Measurements from ENCODE around the gene PEX3.
"Not testable (repeated sequence)": the region's sequence is repeated elsewhere in the genome, so short reads cannot be mapped to it uniquely, and the experiment has no call there.

The PEX3 gene

DNA sequence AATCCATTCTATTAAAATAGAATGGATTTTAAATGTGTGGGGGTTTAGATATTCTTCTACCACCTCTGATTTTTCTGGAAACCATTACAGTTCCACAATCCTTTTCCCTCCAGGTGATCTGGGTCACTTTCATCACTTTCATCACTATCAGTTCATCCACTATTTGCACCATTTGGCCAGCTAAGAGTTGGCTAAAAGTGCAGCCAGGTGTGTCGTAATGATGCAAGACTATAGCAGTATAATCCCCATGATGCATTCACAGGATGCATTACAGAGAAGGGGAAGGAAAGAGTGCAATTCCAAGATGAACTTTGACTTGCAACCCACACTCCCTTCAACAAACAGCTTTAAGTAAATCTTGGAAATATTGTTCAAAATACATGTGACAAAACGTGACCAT, 56.0 kb downstream of the PEX3 start:
- no peak for DNase-seq (ENCODE audit: low spot score)

DNA sequence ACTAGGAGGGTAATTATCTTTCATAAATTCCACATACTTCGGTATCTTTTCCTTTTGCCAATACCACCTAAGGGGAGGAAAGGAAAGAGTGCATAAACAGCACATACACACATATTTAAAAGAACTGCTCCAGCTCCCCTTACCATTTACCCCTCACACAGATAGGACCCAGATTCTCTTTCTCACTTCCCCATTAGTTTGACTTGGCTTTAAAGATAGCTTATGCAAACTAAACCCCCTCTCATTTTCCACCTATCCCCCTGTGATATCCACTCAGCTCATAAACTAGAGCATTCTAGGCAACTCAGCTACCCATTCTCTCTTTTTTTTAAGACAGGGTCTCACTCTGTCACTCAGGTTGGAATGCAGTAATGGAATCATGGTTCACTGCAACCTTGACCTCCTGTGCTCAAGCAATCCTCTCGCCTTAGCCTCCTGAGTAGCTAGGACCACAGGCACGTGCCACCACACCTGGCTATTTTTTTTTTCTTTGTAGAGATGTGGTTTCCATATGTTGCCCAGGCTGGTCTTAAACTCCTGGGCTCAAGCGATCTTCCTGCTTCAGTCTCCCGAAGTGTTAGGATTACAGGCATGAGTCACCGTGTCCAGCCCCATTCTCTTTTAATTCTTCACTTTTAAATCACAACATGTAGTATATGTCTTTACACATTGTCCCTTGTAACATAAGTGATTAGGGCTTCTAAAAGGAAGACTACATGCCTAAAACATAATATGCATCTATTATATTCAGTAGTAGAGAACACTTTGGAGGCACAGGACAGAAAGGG, 56.9 kb downstream of the PEX3 start:
- no peak for DNase-seq (ENCODE audit: low spot score)

DNA sequence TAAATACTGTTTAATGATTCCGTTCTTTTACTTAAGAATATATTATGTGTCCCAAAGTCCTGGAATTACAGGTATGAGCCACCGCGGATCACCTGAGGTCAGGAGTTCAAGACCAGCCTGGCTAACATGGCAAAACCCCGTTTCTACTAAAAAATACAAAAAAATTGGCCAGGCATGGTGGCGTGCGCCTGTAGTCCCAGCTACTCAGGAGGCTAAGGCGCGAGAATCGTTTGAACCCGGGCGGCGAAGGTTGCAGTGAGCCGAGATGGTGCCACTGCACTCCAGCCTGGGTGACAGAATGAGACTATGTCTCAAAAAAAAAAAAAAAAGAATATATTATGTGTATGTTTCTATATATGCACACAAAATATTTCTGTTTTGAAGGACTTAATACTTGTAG, 59.7 kb downstream of the PEX3 start:
- not testable (repeated sequence) for DNase-seq (ENCODE audit: low spot score)

DNA sequence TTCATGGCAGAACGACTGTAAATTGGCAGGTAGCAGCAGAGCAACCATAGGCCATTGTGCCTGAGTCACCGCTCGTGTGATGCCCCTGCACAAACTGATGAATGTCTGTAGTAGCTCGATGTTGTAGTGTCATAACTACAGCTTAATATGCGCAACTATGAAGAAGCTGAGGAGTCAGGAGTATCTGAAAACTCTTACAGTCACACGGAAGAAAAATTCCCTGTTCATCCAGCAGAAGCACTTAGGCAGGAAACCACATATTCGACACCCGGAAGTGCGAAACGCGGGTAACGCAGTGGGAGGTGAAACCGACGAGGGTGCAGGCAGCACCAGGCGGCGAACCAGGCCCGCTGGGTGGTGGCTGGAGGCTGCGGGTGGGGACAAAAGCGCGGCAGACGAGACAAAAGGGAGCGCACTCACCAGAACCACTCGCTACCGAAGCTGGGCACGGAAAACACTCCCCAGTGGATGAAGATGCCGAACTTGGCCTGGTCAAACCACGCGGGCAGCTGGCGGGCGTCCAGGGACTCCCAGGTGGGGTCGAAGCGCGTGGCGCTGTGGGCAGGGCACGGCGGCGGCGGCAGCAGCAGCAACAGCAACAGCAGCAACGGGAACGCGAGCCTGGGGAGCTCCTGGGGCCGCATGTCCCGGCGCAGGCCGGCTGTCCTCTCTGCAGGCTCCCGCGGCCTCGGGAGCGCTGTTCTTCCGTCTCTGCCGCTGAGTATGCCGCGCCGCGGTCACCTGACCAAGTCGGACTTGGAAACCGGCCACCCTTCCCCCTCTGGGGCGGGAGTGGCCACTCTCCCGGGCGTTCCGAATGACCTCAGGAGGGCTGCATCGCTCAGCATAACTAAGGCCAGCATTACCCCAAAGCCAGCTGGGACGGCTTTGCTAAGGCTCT, 60.6 kb downstream of the PEX3 start, which contains the start of gene FUCA2:
Gene FUCA2, minus strand, starts transcription at position 730 of the 901 bp plus-strand sequence. Its CDS starts 86 bp downstream, at position 644.
- peak; percentile 66 for DNase-seq (ENCODE audit: low spot score)

DNA sequence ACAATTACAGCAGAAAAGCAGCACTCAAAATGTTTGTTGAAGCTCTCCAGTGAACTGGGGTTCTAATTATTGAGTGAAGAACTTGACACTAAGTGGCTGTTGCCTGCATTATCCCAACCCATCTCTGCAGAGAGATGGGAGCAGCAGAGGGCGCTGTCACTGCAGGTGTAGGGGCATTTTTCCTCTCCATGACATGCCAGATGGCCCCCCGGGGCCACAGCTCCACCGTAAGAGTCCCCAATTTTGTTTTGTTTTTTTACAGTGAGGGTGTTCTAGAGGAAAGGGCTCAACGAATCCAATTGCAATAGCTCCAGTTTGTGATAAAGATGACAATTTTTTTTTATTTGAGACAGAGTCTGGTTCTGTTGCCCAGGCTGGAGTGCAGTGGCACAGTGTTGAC, 62.8 kb downstream of the PEX3 start:
- DNase-seq (ENCODE audit: low spot score), result peak; percentile 46

DNA sequence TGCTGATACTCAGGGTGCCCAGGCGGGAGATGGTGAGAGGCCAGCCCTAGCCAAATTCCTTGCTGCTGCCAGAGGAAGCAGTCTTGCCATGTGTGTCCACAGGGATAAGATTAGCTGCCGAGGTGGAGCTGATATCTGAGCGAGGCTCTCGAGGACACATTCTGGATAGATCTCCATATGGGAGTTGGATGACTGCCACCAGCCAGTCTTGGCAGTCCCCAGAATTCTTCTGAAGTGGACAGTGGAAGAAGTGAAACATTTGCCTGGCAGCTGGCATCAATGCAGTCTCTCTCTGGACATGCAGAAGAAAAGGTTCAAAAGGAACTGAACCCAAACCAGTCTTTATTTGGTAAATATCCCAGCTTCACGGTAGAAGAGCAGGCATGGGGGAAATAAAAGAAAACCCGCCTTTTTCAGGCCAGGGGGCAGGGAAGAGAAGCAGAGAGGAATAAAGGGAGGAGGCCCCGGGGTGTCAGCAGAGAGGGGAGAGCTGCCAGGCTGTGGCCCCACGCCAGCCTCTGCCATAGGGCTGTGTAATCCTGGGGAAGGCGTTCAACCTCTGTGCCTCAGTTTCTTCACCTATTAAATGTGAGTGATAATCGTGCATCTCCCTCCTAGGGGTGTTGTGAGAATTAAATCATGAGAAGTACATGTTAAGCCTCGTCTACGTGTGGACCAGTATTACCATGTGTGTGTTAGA, 64.6 kb downstream of the PEX3 start:
- no peak for DNase-seq (ENCODE audit: low spot score)

DNA sequence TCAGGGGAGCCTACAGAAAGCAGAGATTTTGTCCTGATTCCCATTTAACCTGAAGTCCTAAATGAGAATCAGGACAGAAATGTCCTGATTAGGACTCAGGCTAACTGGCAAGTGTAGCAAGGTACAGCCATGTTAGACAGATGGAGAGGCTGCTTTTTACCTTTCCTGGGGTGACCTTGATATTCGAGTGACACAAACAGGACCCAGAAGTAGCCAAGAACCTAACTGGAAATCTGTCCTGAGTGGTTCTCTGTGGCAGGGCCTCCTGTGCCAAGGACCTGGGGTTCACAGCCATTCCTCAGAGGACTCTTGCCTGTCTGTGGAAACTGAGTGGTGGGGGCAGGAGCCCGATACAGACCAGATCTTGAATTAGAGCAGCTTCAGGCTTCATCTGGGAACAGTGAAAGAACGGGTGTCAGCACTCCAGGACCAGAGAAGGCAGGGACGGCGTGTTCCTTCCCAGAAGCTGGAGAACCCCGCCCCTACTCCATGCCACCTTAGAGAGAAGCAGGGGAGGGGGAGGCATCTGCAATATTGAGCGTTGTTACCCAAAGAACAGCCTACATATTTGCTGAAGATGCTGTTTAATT, 65.3 kb downstream of the PEX3 start:
- no peak for DNase-seq (ENCODE audit: low spot score)

DNA sequence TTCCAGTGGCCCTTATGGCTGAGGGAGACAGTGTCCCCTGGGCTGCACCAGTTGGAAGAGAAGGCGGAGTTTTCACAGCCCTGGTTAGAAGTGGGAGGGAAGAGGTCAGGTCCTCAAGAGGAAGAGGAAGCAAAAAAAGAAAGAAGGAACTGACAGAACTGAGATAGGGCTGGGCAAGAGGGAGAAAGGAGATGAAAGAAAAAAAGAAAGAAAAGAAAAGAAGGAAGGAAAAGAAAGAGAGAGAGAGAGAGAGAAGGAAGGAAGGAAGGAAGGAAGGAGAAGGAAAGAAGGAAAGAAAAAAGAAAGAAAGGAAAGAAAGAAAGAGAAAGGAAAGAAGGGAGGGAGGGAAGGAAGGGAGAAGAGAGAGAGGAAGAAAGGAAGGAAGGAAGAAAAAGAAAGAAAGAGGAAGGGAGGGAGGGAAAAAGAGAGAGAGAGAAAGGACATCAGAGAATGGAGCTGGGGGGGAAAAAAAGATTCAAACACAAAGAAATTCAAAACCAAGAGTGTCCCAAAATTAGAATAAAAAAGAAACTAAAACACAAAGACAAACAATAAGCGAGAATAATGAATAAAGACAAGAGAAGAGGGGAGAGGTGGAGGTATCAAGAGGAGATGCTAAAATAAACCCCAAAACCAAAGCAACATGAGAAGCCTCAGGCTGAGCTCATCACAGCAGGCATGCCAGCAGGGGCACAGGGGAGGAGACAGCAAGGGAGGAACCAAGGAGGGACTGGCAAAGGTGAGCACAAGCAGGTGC, 66.3 kb downstream of the PEX3 start:
- no peak for DNase-seq (ENCODE audit: low spot score)

DNA sequence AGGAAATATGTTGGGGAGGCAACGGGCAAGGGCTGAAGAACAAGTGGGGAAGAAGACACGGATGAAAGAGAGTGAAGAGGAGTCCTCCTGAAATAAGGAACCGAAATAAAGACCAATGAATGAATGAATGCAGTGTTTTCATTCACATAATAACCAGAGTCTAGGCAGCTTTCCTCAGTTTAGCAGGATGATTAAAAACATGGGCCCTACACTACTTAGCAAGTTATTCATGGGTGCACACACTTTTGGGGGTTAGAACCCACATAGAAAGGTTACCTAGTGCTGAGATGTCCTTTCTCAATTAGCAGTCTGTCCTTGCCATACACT, 66.8 kb downstream of the PEX3 start:
- no peak for DNase-seq (ENCODE audit: low spot score)

DNA sequence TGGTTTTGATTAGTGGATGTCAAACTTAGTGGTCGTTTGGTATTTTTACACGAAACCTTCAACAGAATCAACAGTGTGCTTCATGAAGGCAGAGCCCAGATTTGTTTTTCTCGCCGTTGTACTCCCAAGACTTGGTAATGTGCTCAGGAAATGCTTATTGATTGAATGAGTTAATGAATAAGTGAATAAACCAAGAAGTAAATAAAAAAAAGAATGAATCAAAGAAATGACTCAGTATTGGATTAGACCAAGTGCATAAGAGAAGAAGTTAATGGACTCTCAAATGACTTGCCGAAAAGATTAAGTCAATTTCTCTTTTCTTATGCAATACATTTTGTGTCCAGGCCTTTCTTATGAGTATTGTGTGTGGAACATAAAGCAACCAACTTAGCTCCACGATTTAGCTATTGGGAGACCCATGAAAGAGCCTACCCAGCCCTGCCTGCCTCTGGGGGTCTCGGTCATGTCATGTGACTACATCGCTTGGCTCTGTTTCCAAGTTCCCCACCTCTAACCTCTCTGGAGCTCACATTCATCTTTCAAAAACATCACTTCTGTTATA, 71.5 kb downstream of the PEX3 start:
- no peak for DNase-seq (ENCODE audit: low spot score)

DNA sequence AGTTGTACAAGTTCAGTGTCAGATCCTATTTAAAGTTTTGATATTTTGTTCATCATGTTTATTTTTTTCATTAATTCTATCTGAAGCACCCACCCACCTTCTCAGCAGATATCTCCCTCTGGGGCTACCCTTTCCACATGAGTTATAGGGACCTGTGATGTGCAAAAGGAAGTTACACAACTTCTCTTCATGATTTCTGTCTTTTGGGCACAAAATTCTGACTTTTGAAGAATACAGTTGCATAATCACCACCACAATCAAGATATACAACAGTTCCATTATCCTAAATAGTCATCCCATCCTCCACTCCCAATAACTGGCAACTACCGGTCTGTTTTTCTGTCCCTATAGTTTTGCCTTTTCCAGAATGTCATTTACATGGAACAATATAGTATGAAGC, 74.8 kb downstream of the PEX3 start:
- no peak for DNase-seq (ENCODE audit: low spot score)

DNA sequence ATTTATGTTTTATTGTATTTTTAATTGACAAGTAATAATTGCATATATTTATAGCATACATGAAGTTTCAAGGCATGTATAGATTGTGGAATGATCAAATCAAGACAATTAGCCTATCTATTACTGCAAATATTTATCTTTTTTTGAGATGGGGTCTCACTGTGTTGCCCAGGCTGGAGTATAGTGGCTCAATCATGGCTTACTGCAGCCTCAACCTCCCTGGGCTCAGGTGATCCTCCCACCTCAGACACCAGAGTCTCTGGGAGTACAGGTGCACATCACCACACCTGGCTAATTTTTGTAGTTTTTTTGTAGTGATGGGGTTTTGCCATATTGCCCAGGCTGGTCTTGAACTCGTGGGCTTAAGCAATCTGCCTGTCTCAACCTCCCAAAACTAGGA, 77.1 kb downstream of the PEX3 start:
- DNase-seq (ENCODE audit: low spot score), result no peak

DNA sequence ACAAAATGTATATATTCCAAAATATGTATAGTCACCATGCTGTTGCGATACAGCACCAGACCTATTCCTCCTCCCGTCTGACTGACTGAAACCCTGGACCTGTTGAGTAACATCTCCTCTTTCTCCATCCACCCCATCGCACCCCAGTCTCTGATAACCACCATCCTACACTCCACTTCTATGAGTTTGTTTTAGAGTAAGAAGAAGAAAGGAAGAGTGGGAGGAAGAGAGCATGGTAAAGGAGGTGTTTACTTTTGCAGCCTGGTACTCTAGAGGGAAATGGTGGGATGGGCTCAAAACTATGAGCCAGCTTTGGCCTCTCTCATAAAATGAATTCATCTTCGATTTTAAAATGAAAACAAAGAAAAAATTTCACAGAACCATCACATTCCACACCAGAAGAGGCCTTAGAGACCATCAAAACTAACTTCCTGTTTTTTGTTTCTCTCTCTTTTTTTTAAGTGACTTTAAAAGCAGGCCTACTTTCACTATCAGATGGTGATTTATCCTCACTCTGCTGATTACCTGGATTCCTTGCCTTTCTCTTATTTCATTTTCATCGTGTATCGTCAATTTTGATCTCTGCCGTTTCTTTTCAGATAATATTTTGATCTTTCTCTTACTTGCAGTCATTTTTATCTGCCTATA, 77.7 kb downstream of the PEX3 start:
- no peak for DNase-seq (ENCODE audit: low spot score)

DNA sequence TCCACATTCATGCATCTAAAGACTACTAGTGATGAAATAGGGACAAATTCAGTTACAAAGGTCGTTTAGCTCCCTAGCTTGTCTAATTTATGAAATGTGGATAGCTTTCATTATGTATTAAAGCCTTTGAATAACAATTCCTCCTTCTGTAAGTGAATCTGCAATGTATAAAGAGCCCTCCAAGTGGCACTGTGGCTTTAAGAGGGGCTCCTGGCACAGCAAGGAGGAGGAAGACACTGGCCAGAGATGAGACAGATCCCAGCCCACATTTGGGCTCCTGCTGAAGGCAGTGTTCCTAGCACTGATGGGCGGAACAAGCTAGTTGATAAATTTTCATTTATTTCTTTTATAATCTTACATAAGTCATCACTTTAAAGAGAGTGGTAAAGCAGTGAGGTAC, 78.5 kb downstream of the PEX3 start:
- DNase-seq (ENCODE audit: low spot score), result no peak

DNA sequence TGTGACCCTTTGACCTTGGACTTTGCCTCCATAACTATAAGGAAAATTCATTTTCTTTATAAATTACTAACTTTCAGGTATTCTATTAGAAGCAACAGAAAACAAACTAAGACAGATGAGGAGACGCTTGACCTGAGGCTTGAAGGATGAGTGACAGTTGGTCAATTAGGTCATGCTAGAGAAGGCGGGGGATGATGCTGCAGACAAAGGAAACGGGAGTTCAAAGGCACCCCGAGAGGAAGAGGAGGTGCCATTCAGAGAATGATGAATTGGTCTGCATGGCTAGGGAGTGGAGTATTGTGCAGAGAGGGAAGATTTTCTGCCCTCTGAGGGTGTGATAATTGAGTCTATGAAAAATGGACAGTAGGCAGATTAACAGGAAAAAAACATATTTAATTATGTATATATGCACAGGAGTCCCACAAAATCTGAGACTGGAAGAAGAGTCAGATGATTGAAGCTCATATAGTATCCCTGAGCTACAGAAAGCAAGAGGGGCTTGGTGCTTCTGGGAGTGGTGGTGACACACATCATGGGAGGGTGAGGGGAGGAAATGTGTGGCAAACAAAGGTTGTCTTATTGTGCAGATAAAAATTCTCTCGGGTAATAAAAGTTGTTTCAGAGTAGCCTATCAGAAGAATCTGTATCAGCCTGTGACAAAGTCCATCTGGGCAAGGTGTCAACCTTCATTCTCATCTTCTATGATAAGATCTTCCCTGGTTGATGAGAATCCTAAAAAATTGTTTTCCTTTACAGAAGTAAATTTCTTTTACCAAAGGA, 81.3 kb downstream of the PEX3 start:
- no peak for DNase-seq (ENCODE audit: low spot score)

DNA sequence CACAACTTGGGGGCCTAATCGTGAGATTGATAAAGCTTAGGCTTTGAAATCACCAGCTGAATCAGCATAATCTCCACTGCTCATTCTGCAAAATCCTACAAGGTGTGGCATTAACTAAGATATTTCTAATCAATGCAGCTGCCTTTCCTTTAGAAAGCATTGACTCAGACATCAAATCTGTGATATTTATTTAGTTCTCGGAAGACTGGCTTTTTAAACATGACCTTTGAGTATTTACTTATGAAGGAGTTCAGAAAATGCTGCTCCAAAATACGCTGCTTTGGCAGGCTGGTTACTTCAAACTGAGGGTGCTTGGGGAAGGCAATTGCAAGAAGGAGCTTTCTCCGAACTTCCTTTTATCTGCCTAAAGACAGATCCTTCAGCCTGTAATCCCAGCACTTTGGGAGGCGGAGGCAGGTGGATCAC, 84.6 kb downstream of the PEX3 start:
- DNase-seq (ENCODE audit: low spot score), result no peak

DNA sequence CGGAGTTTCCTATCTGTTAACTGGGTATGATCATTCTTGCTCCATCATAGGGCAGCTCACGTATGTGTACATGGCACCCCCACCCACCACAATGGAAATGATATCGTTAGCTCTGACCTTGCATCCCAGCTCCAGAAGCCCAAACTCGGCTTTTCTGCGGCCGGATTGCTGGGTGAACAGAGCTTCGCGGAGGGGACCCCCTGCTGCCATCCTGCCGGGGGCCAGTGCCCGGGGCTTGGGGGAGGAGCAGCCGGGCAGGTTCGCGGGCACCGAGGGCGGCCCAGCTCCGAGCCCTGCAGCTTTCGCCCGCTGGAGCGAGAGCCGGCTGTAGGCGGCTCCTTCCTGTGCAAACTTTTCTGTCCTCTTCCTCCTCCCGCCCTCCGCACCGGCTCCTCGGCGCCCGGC, 85.9 kb downstream of the PEX3 start:
- peak; percentile 27 for DNase-seq (ENCODE audit: low spot score)

DNA sequence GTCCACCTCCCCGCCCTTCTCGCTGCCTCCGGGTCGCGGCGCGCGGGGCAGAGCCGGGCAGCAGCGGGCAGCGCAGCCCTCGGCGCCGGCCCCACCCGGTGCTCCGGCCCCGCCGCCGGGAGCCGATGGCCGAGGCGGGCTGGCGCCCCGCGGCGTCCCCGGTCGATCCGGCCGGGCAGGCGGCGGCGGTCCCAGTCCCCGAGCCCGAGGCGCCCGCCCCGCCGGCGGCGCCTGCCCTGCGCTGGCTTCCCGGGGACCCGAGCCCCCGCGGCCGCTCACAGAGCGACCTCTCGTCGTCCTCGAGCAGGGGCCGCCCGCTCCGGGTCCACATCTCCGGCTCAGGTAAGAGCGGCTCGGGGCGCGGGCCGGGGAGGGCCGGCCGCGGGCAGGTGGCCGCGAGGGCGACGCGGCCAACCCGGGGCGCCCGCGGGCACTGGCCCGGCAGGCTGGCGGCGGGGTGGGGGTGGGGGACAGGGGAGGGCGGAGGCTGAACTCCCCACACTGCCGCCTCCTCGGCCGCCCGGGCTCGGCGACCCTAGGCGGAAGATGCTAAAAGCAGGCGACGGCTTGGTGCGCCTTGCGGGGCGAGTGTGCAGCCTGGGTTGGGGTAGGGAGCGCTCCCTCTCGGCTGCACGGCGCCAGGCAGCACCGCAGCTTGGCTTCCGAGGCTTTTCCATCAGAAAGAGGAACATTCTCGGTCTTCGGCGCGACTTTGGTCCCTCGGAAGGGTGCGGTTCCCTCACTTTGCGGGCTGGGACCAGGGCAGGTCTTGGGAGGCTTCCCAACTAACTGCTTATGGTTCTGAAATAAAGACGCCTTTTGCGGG, 86.5 kb downstream of the PEX3 start:
- peak; percentile 35 for DNase-seq (ENCODE audit: low spot score)

DNA sequence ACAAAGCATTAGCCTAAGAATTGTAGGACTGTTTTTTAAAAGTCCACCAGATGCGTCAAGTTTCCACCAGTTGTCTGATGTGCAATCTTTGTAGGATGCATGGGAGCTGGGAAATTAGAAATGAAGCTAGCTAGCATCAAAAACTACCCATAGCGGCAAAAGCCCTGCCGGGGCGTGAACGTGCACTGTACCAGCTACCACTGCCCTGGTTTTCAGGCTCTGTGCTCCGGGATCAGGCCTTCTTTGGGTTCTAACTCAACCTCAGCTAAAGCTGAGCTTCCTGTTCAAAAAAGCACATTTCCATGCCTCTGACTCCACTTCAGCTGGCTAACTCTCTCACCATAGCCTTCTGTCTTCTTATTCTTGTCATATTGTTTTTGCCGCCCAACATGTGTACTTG, 87.8 kb downstream of the PEX3 start:
- no peak for DNase-seq (ENCODE audit: low spot score)
